Measurements from ENCODE around the gene C2orf81.
"Not testable (repeated sequence)": the region's sequence is repeated elsewhere in the genome, so short reads cannot be mapped to it uniquely, and the experiment has no call there.

GRCh38 chr2:74470742-74471141, 49.3 kb upstream of the C2orf81 start:
- TF ChIP-seq CTCF (IDR thresholded peaks at IDR 0.05; ENCODE audit: low read depth, low read length, poor library complexity, severe bottlenecking); EZH2phosphoT487 (IDR thresholded peaks at IDR 0.05; ENCODE audit: borderline replicate concordance, low read length): not testable (repeated sequence)

All from DOHH2 (cell line).